Heart left ventricle (tissue), 13 donors: ENCODE results near the gene TASP1.

Experiments
- POLR2A ChIP-seq, 2 donors: fragments of 450-650 bp; IDR thresholded peaks; one replicate each; pipeline ENCODE4 v1.6.1; 2017; ENCODE audit warnings: antibody characterized with exemption in 2 of 2, mild to moderate bottlenecking in 2 of 2, moderate library complexity in 2 of 2
- TF ChIP-seq, protein P1 (sequence below), 12 donors: fragments of 200-600 bp; sonication (generic) in 4 of 12; IDR thresholded peaks; one replicate each; pipeline versions ENCODE4 v1.5.0 to v1.8.0; 2018 to 2022; ENCODE audit warnings: antibody characterized with exemption in 12 of 12, mild to moderate bottlenecking in 5 of 12
- donor health status: ischemic (EF 13 %, LVEDD 7.1; RV severe dilation, severe dysfunction).
- donor health status: DM: no; HTN: yes; CAD: no.
- donor health status: DM: no; HTN: no; CAD: no.
- donor health status: ischemic (EF 25% LVEDD 6.9; RV normal size, moderate dysfunction).
- donor health status: ischemic (EF 25% LVEDD 5.7; RV mildly dilated, moderate dysfunction).
- donor health status: ischemic (EF 35%, LVEDD 5.7; RV mildly dilated, moderate dysfunction).
- donor health status: nonischemic (EF 11% LVEDD 7.7; RV severe dilation, severe dysfunction).
- donor health status: DM: yes; HTN: yes; CAD: no.
- donor health status: PGD.
- donor health status: ischemic (EF 29% LVEDD 5.4; RV normal size, mild dysfunction).
- donor health status: nonischemic (EF 23%, LVEDD 6.1; RV moderate dilation, normal function).

DNA sequence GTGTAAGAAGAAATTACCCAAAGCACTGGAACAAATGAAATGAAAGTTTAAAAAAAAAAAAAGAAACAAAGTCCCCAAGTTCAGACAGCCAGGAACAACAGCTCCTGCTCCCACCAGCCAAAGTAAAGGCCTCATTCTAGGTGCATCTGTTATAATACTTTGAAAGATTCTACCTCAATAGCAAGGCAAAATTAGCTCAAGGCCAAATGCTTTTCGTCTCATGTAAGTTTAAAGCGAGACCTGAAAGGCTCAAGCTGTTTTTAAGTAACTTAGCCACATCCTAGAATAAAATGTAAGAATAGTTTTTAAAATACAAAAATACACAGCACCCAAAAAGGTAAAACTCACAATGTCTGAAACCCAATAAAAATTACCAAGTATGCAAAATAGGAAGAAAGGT is 64.7 kb downstream of the TASP1 start:
- TF ChIP-seq, protein P1, sequence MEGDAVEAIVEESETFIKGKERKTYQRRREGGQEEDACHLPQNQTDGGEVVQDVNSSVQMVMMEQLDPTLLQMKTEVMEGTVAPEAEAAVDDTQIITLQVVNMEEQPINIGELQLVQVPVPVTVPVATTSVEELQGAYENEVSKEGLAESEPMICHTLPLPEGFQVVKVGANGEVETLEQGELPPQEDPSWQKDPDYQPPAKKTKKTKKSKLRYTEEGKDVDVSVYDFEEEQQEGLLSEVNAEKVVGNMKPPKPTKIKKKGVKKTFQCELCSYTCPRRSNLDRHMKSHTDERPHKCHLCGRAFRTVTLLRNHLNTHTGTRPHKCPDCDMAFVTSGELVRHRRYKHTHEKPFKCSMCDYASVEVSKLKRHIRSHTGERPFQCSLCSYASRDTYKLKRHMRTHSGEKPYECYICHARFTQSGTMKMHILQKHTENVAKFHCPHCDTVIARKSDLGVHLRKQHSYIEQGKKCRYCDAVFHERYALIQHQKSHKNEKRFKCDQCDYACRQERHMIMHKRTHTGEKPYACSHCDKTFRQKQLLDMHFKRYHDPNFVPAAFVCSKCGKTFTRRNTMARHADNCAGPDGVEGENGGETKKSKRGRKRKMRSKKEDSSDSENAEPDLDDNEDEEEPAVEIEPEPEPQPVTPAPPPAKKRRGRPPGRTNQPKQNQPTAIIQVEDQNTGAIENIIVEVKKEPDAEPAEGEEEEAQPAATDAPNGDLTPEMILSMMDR (IDR thresholded peaks at IDR 0.05) = no peak
- no peak for TF ChIP-seq POLR2A (IDR thresholded peaks at IDR 0.05)
